ES-I3 (cell line): ENCODE measurements around the gene AOPEP.

Experiments used
- H3K36me3 ChIP-seq: 2 replicates; pipeline ENCODE4 v1.6.1; 2013; ENCODE audit warnings: mild to moderate bottlenecking, low read length, control low read depth, moderate library complexity; ENCODE audit not compliant: insufficient read depth
- H3K4me1 ChIP-seq: 2 replicates; pipeline ENCODE4 v1.6.1; 2013; ENCODE audit warnings: mild to moderate bottlenecking, control low read depth, low read length; ENCODE audit not compliant: insufficient read depth
- H3K9ac ChIP-seq: 2 replicates; pipeline ENCODE4 v1.6.1; 2013; ENCODE audit warnings: low read depth, mild to moderate bottlenecking, low read length, moderate library complexity
- H3K9me3 ChIP-seq: 2 replicates; pipeline ENCODE4 v1.6.1; 2013; ENCODE audit warnings: mild to moderate bottlenecking, low read length, moderate library complexity; ENCODE audit not compliant: control insufficient read depth, insufficient read depth

The AOPEP gene

GRCh38 chr9:95090023-95090791, 363.7 kb downstream of the AOPEP start:
- Histone ChIP-seq H3K9ac (no peak overlapping the region), H3K9me3 (no peaks in the 10 kb centered on the region), H3K4me1 (peaks cover 27% of the 10 kb centered on the region), H3K36me3 (peaks cover 3% of the 10 kb centered on the region; the same call in 1 of the 2 replicates)

GRCh38 chr9:95090871-95091577, 364.5 kb downstream of the AOPEP start:
- Histone ChIP-seq H3K4me1 (peaks cover 27% of the 10 kb centered on the region), H3K9me3 (no peaks in the 10 kb centered on the region), H3K9ac (no peak overlapping the region), H3K36me3 (peaks cover 3% of the 10 kb centered on the region; the same call in 1 of the 2 replicates)

GRCh38 chr9:95091601-95092261, 365.2 kb downstream of the AOPEP start:
- no peaks in the 10 kb centered on the region for H3K36me3 ChIP-seq
- H3K9me3 ChIP-seq: no peaks in the 10 kb centered on the region
- peaks cover 27% of the 10 kb centered on the region for H3K4me1 ChIP-seq
- no peak overlapping the region for H3K9ac ChIP-seq

GRCh38 chr9:95092262-95093072, 366.0 kb downstream of the AOPEP start:
- no peaks in the 10 kb centered on the region for H3K9me3 ChIP-seq
- peaks cover 27% of the 10 kb centered on the region for H3K4me1 ChIP-seq
- H3K36me3 ChIP-seq: no peaks in the 10 kb centered on the region
- no peak overlapping the region for H3K9ac ChIP-seq

- Histone ChIP-seq H3K36me3 (no peaks in the 10 kb centered on the region), H3K9me3 (no peaks in the 10 kb centered on the region), H3K9ac (no peak overlapping the region), H3K4me1 (peaks cover 27% of the 10 kb centered on the region)
Observed at GRCh38 chr9:95093586-95093985, 367.1 kb downstream of the AOPEP start.

- Histone ChIP-seq H3K4me1 (peaks cover 27% of the 10 kb centered on the region), H3K36me3 (no peaks in the 10 kb centered on the region), H3K9ac (no peak overlapping the region), H3K9me3 (no peaks in the 10 kb centered on the region)
Observed at GRCh38 chr9:95094002-95094401, 367.5 kb downstream of the AOPEP start.

GRCh38 chr9:95095641-95096355, 369.3 kb downstream of the AOPEP start:
- H3K36me3 ChIP-seq: no peaks in the 10 kb centered on the region
- peaks cover 27% of the 10 kb centered on the region for H3K4me1 ChIP-seq
- H3K9me3 ChIP-seq: no peaks in the 10 kb centered on the region
- no peak overlapping the region for H3K9ac ChIP-seq

GRCh38 chr9:95096381-95096780, 369.9 kb downstream of the AOPEP start:
- H3K4me1 ChIP-seq: peaks cover 21% of the 10 kb centered on the region
- H3K36me3 ChIP-seq: no peaks in the 10 kb centered on the region
- no peaks in the 10 kb centered on the region for H3K9me3 ChIP-seq
- no peak overlapping the region for H3K9ac ChIP-seq

GRCh38 chr9:95096807-95097206, 370.3 kb downstream of the AOPEP start:
- H3K9me3 ChIP-seq: no peaks in the 10 kb centered on the region
- peaks cover 19% of the 10 kb centered on the region for H3K4me1 ChIP-seq
- no peak overlapping the region for H3K9ac ChIP-seq
- no peaks in the 10 kb centered on the region for H3K36me3 ChIP-seq

- H3K9me3 ChIP-seq: no peaks in the 10 kb centered on the region
- no peak overlapping the region for H3K9ac ChIP-seq
- H3K4me1 ChIP-seq: peaks cover 16% of the 10 kb centered on the region
- H3K36me3 ChIP-seq: no peaks in the 10 kb centered on the region
Observed at GRCh38 chr9:95097279-95097678, 370.8 kb downstream of the AOPEP start.

GRCh38 chr9:95098391-95098921, 372.0 kb downstream of the AOPEP start:
- no peaks in the 10 kb centered on the region for H3K36me3 ChIP-seq
- H3K9me3 ChIP-seq: no peaks in the 10 kb centered on the region
- peaks cover 9% of the 10 kb centered on the region for H3K4me1 ChIP-seq
- H3K9ac ChIP-seq: no peak overlapping the region

- H3K4me1 ChIP-seq: no peaks in the 10 kb centered on the region
- H3K36me3 ChIP-seq: no peaks in the 10 kb centered on the region
- no peaks in the 10 kb centered on the region for H3K9me3 ChIP-seq
- H3K9ac ChIP-seq: no peak overlapping the region
Observed at GRCh38 chr9:95099321-95100070, 373.0 kb downstream of the AOPEP start.

GRCh38 chr9:95100071-95100627, 373.6 kb downstream of the AOPEP start:
- Histone ChIP-seq H3K9me3 (no peaks in the 10 kb centered on the region), H3K36me3 (no peaks in the 10 kb centered on the region), H3K4me1 (no peaks in the 10 kb centered on the region), H3K9ac (no peak overlapping the region)
